ENCODE measurements around the gene SYDE2.

SYDE2 gene

GRCh38 chr1:85178396-85178795, 22.4 kb downstream of the SYDE2 start:
- Histone ChIP-seq H3K4me1 (ENCODE audit: control extremely low read depth in 1 of 4, control insufficient read depth in 4 of 4, insufficient read depth in 4 of 4, low read length in 3 of 4) (peaks cover 0 to 8% (median 0%) of the 10 kb centered on the region in 4 experiments), H3K4me3 (ENCODE audit: control insufficient read depth in 1 of 7, extremely low read depth in 1 of 7, insufficient read depth in 4 of 7, low read depth in 2 of 7, low read length in 6 of 7) (no peak overlapping the region), H3K27me3 (replicated peaks in 2 of 5; ENCODE audit: control insufficient read depth in 4 of 5, insufficient read depth in 5 of 5, low read length in 4 of 5) (no peaks in the 10 kb centered on the region), H3K27ac (ENCODE audit: insufficient read depth in 1 of 2, low read depth in 1 of 2, low read length in 2 of 2, poor library complexity in 1 of 2, severe bottlenecking in 2 of 2) (no peak overlapping the region), H3K36me3 (ENCODE audit: control insufficient read depth in 4 of 4, insufficient read depth in 4 of 4, low read length in 3 of 4) (peaks cover 0 to 8% (median 7%) of the 10 kb centered on the region in 4 experiments), H3K9me3 (ENCODE audit: control extremely low read depth in 1 of 5, control insufficient read depth in 4 of 5, insufficient read depth in 2 of 5, low read depth in 1 of 5, low read length in 4 of 5) (no peaks in the 10 kb centered on the region)
- POLR2A ChIA-PET: no interaction called here
- CTCF ChIA-PET: interaction anchor here (0.8 to 1.6 kb wide), 3 partner anchors 10 to 69 kb away, joined by 3 to 4 read pairs (median 4); no protein-coding TSS in a partner anchor
- WGBS (ENCODE audit: insufficient coverage): 100% methylated on average over 1 of the region's 2 CpGs
- DNase-seq: no peak

GRCh38 chr1:85174503-85174902, 26.3 kb downstream of the SYDE2 start:
- no peaks in the 10 kb centered on the region for H3K27me3 ChIP-seq (replicated peaks in 2 of 5; ENCODE audit: control insufficient read depth in 4 of 5, insufficient read depth in 5 of 5, low read length in 4 of 5)
- CTCF ChIA-PET: no interaction called here
- no peak overlapping the region for H3K27ac ChIP-seq (ENCODE audit: insufficient read depth in 1 of 2, low read depth in 1 of 2, low read length in 2 of 2, poor library complexity in 1 of 2, severe bottlenecking in 2 of 2)
- POLR2A ChIA-PET: interaction anchor here (0.6 kb wide), 1 partner anchor 9 kb away, joined by 3 read pairs; no protein-coding TSS in a partner anchor
- H3K4me1 ChIP-seq (ENCODE audit: control extremely low read depth in 1 of 4, control insufficient read depth in 4 of 4, insufficient read depth in 4 of 4, low read length in 3 of 4): peaks cover 0 to 3% (median 0%) of the 10 kb centered on the region in 4 experiments
- no peaks in the 10 kb centered on the region for H3K36me3 ChIP-seq (ENCODE audit: control insufficient read depth in 4 of 4, insufficient read depth in 4 of 4, low read length in 3 of 4)
- no peak for DNase-seq
- no peaks in the 10 kb centered on the region for H3K9me3 ChIP-seq (ENCODE audit: control extremely low read depth in 1 of 5, control insufficient read depth in 4 of 5, insufficient read depth in 2 of 5, low read depth in 1 of 5, low read length in 4 of 5)
- H3K4me3 ChIP-seq (ENCODE audit: control insufficient read depth in 1 of 7, extremely low read depth in 1 of 7, insufficient read depth in 4 of 7, low read depth in 2 of 7, low read length in 6 of 7): no peak overlapping the region
- WGBS (ENCODE audit: insufficient coverage): no CpG with 5 or more reads among the region's 1 CpG

GRCh38 chr1:85172684-85173337, 28.0 kb downstream of the SYDE2 start:
- no peak overlapping the region for H3K27ac ChIP-seq (ENCODE audit: insufficient read depth in 1 of 2, low read depth in 1 of 2, low read length in 2 of 2, poor library complexity in 1 of 2, severe bottlenecking in 2 of 2)
- ChIA-PET CTCF (no interaction called here), POLR2A (no interaction called here)
- H3K4me1 ChIP-seq (ENCODE audit: control extremely low read depth in 1 of 4, control insufficient read depth in 4 of 4, insufficient read depth in 4 of 4, low read length in 3 of 4): no peaks in the 10 kb centered on the region
- no peak overlapping the region for H3K4me3 ChIP-seq (ENCODE audit: control insufficient read depth in 1 of 7, extremely low read depth in 1 of 7, insufficient read depth in 4 of 7, low read depth in 2 of 7, low read length in 6 of 7)
- peaks cover 0 to 5% (median 0%) of the 10 kb centered on the region in 4 experiments for H3K36me3 ChIP-seq (ENCODE audit: control insufficient read depth in 4 of 4, insufficient read depth in 4 of 4, low read length in 3 of 4)
- H3K9me3 ChIP-seq (ENCODE audit: control extremely low read depth in 1 of 5, control insufficient read depth in 4 of 5, insufficient read depth in 2 of 5, low read depth in 1 of 5, low read length in 4 of 5): no peaks in the 10 kb centered on the region
- DNase-seq: no peak
- no peaks in the 10 kb centered on the region for H3K27me3 ChIP-seq (replicated peaks in 2 of 5; ENCODE audit: control insufficient read depth in 4 of 5, insufficient read depth in 5 of 5, low read length in 4 of 5)
- 100% methylated on average over 3 of the region's 4 CpGs for WGBS (ENCODE audit: insufficient coverage)

- H3K27ac ChIP-seq (ENCODE audit: insufficient read depth in 1 of 2, low read depth in 1 of 2, low read length in 2 of 2, poor library complexity in 1 of 2, severe bottlenecking in 2 of 2): no peak overlapping the region
- peaks cover 0 to 7% (median 0%) of the 10 kb centered on the region in 4 experiments for H3K36me3 ChIP-seq (ENCODE audit: control insufficient read depth in 4 of 4, insufficient read depth in 4 of 4, low read length in 3 of 4)
- DNase-seq: no peak
- no peaks in the 10 kb centered on the region for H3K27me3 ChIP-seq (replicated peaks in 2 of 5; ENCODE audit: control insufficient read depth in 4 of 5, insufficient read depth in 5 of 5, low read length in 4 of 5)
- H3K9me3 ChIP-seq (ENCODE audit: control extremely low read depth in 1 of 5, control insufficient read depth in 4 of 5, insufficient read depth in 2 of 5, low read depth in 1 of 5, low read length in 4 of 5): no peaks in the 10 kb centered on the region
- ChIA-PET POLR2A (interaction anchor here (0.7 kb wide), 1 partner anchor 137 kb away, joined by 3 read pairs; no protein-coding TSS in a partner anchor), CTCF (interaction anchor here (0.6 kb wide), 1 partner anchor 66 kb away, joined by 4 read pairs; no protein-coding TSS in a partner anchor)
- no peaks in the 10 kb centered on the region for H3K4me1 ChIP-seq (ENCODE audit: control extremely low read depth in 1 of 4, control insufficient read depth in 4 of 4, insufficient read depth in 4 of 4, low read length in 3 of 4)
- H3K4me3 ChIP-seq (ENCODE audit: control insufficient read depth in 1 of 7, extremely low read depth in 1 of 7, insufficient read depth in 4 of 7, low read depth in 2 of 7, low read length in 6 of 7): no peak overlapping the region
- 100% methylated on average over 1 of the region's 1 CpG for WGBS (ENCODE audit: insufficient coverage)
Measured at GRCh38 chr1:85171721-85172120, 29.1 kb downstream of the SYDE2 start.

- ChIA-PET CTCF (interaction anchor here (1.3 to 1.8 kb wide), 2 partner anchors 9 kb away, joined by 3 to 4 read pairs; no protein-coding TSS in a partner anchor), POLR2A (no interaction called here)
- no peak for DNase-seq
- Histone ChIP-seq H3K4me1 (ENCODE audit: control extremely low read depth in 1 of 4, control insufficient read depth in 4 of 4, insufficient read depth in 4 of 4, low read length in 3 of 4) (no peaks in the 10 kb centered on the region), H3K27ac (ENCODE audit: insufficient read depth in 1 of 2, low read depth in 1 of 2, low read length in 2 of 2, poor library complexity in 1 of 2, severe bottlenecking in 2 of 2) (no peak overlapping the region), H3K27me3 (replicated peaks in 2 of 5; ENCODE audit: control insufficient read depth in 4 of 5, insufficient read depth in 5 of 5, low read length in 4 of 5) (no peaks in the 10 kb centered on the region), H3K4me3 (ENCODE audit: control insufficient read depth in 1 of 7, extremely low read depth in 1 of 7, insufficient read depth in 4 of 7, low read depth in 2 of 7, low read length in 6 of 7) (no peak overlapping the region), H3K36me3 (ENCODE audit: control insufficient read depth in 4 of 4, insufficient read depth in 4 of 4, low read length in 3 of 4) (peaks cover 0 to 7% (median 0%) of the 10 kb centered on the region in 4 experiments), H3K9me3 (ENCODE audit: control extremely low read depth in 1 of 5, control insufficient read depth in 4 of 5, insufficient read depth in 2 of 5, low read depth in 1 of 5, low read length in 4 of 5) (no peaks in the 10 kb centered on the region)
- no CpG with 5 or more reads among the region's 1 CpG for WGBS (ENCODE audit: insufficient coverage)
Measured at GRCh38 chr1:85168884-85169283, 31.9 kb downstream of the SYDE2 start.

GRCh38 chr1:85166351-85166750, 34.5 kb downstream of the SYDE2 start:
- no peak overlapping the region for H3K27ac ChIP-seq (ENCODE audit: insufficient read depth in 1 of 2, low read depth in 1 of 2, low read length in 2 of 2, poor library complexity in 1 of 2, severe bottlenecking in 2 of 2)
- no peak for DNase-seq
- H3K4me3 ChIP-seq (ENCODE audit: control insufficient read depth in 1 of 7, extremely low read depth in 1 of 7, insufficient read depth in 4 of 7, low read depth in 2 of 7, low read length in 6 of 7): no peak overlapping the region
- peaks cover 0 to 8% (median 0%) of the 10 kb centered on the region in 4 experiments for H3K36me3 ChIP-seq (ENCODE audit: control insufficient read depth in 4 of 4, insufficient read depth in 4 of 4, low read length in 3 of 4)
- H3K9me3 ChIP-seq (ENCODE audit: control extremely low read depth in 1 of 5, control insufficient read depth in 4 of 5, insufficient read depth in 2 of 5, low read depth in 1 of 5, low read length in 4 of 5): no peaks in the 10 kb centered on the region
- WGBS (ENCODE audit: insufficient coverage): no CpG with 5 or more reads among the region's 1 CpG
- no peaks in the 10 kb centered on the region for H3K4me1 ChIP-seq (ENCODE audit: control extremely low read depth in 1 of 4, control insufficient read depth in 4 of 4, insufficient read depth in 4 of 4, low read length in 3 of 4)
- ChIA-PET POLR2A (no interaction called here), CTCF (interaction anchor here (0.6 to 1.7 kb wide), 3 partner anchors 11 to 93 kb away, joined by 3 read pairs; partner anchors contain the start of gene C1orf52)
- H3K27me3 ChIP-seq (replicated peaks in 2 of 5; ENCODE audit: control insufficient read depth in 4 of 5, insufficient read depth in 5 of 5, low read length in 4 of 5): no peaks in the 10 kb centered on the region

- CTCF ChIA-PET: interaction anchor here (0.6 to 1.1 kb wide), 2 partner anchors 50 to 117 kb away, joined by 3 to 4 read pairs; no protein-coding TSS in a partner anchor
- Histone ChIP-seq H3K27me3 (replicated peaks in 2 of 5; ENCODE audit: control insufficient read depth in 4 of 5, insufficient read depth in 5 of 5, low read length in 4 of 5) (no peaks in the 10 kb centered on the region), H3K36me3 (ENCODE audit: control insufficient read depth in 4 of 4, insufficient read depth in 4 of 4, low read length in 3 of 4) (peaks cover 0 to 1% (median 0%) of the 10 kb centered on the region in 4 experiments), H3K4me3 (ENCODE audit: control insufficient read depth in 1 of 7, extremely low read depth in 1 of 7, insufficient read depth in 4 of 7, low read depth in 2 of 7, low read length in 6 of 7) (no peak overlapping the region), H3K9me3 (ENCODE audit: control extremely low read depth in 1 of 5, control insufficient read depth in 4 of 5, insufficient read depth in 2 of 5, low read depth in 1 of 5, low read length in 4 of 5) (no peaks in the 10 kb centered on the region), H3K4me1 (ENCODE audit: control extremely low read depth in 1 of 4, control insufficient read depth in 4 of 4, insufficient read depth in 4 of 4, low read length in 3 of 4) (no peaks in the 10 kb centered on the region), H3K27ac (ENCODE audit: insufficient read depth in 1 of 2, low read depth in 1 of 2, low read length in 2 of 2, poor library complexity in 1 of 2, severe bottlenecking in 2 of 2) (no peak overlapping the region)
- DNase-seq: no peak
- WGBS (ENCODE audit: insufficient coverage): no CpG with 5 or more reads among the region's 5 CpGs
- POLR2A ChIA-PET: no interaction called here
Measured at GRCh38 chr1:85158910-85159309, 41.9 kb downstream of the SYDE2 start.
